Erythroblast (primary cell): Measurements from ENCODE around the gene UBE2E2.

Experiments
- GATA1 ChIP-seq: IDR thresholded peaks from 2 replicates; pipeline ENCODE4 v1.6.1; 2011; ENCODE audit warnings: low read depth, mild to moderate bottlenecking, control low read depth, low read length, moderate library complexity
- POLR2A ChIP-seq: IDR thresholded peaks from 2 replicates; pipeline ENCODE4 v1.6.1; 2011; ENCODE audit warnings: mild to moderate bottlenecking, low read length

GRCh38 chr3:23272820-23273219 is 69.7 kb downstream of the UBE2E2 start:
- no peak for TF ChIP-seq POLR2A
- no peak for TF ChIP-seq GATA1
